ENCODE measurements around the gene ESYT3.
A peak's percentile ranks its signal among the peaks of the same experiment; 100 is the strongest.
"Not testable (repeated sequence)": the region's sequence is repeated elsewhere in the genome, so short reads cannot be mapped to it uniquely, and the experiment has no call there.

Gene ESYT3

GRCh38 chr3:138461896-138462295, 27.5 kb downstream of the ESYT3 start:
- DNase-seq = no peak

- no peak for DNase-seq
Measured at GRCh38 chr3:138463724-138464490, 29.5 kb downstream of the ESYT3 start.

DNA sequence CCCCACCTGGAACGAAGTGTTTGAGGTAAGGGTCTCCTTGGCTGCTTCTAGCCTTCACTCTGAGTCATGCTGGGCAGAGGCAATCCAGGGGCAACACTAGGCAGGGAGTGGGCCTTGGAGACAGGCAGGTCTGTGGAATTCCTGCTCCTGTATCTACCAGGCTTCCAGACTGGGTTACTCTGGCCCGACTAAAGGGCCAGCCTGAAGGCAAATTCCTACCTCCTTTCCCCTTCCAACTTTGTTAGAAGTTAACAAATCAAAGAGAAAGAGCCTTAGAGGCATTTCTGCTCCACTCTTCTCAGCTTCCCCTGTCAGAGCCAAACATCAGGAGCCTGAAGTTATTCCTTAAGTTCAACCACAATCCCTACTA, 30.1 kb downstream of the ESYT3 start:
- no peak for DNase-seq

GRCh38 chr3:138465451-138465850, 31.0 kb downstream of the ESYT3 start:
- DNase-seq = no peak

GRCh38 chr3:138465925-138466324, 31.5 kb downstream of the ESYT3 start:
- no peak for DNase-seq

DNA sequence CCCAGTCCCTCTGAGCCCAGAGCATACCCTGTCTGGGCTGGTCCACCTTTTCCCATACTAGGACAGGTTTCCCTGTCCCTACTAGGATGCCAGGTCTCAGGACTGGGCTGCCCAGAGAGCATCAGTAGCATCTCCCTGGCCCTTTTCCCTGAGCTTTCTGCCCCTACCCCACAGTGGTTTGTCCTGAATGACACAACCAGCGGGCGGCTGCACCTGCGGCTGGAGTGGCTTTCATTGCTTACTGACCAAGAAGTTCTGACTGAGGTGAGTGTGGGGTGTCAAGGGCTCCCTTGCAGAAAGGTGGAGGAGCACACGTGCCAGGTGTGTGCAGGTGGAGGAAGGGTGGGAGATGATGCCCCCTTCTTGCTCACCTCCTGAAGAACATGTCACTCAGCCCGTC, 33.5 kb downstream of the ESYT3 start:
- DNase-seq = no peak

GRCh38 chr3:138468451-138468850, 34.0 kb downstream of the ESYT3 start:
- DNase-seq = no peak

GRCh38 chr3:138468886-138469285, 34.5 kb downstream of the ESYT3 start:
- DNase-seq = no peak

- DNase-seq = no peak
Measured at GRCh38 chr3:138469874-138470273, 35.5 kb downstream of the ESYT3 start.

DNA sequence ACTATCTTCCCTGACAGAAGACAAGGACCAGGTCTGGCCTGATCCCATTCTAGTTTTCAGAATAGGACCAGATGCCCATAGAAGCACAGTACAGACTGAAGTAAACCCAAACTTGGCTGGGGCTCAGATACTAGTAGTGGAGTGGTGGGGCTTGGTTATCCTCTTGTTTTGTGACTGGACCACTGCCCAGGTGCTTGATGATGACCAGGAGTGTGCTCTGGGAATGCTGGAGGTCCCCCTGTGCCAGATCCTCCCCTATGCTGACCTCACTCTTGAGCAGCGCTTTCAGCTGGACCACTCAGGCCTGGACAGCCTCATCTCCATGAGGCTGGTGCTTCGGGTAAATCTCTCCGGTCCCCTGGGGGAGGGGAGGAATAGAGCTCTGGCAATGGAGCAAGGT, 36.3 kb downstream of the ESYT3 start:
- DNase-seq = no peak

GRCh38 chr3:138471481-138471880, 37.1 kb downstream of the ESYT3 start:
- DNase-seq = no peak

DNA sequence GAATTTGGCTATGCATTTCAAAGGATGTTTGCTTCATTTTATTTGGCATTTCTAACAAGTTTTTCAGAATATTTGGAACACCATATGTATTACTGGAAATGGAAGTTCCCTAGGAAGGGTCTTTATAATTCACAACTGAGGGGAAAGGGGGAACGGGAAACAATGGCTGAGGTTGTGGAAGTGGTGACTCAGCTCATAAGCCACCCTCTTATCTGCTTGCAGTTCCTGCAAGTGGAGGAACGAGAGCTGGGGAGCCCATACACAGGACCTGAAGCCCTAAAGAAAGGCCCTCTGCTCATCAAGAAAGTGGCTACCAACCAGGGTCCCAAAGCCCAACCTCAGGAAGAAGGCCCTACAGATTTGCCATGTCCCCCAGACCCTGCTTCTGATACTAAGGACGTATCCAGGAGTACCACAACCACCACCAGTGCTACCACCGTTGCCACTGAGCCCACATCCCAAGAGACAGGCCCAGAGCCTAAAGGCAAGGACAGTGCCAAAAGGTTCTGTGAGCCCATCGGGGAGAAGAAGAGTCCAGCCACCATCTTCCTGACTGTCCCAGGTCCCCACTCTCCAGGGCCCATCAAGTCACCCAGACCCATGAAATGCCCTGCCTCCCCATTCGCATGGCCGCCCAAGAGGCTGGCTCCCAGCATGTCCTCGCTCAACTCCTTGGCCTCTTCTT, 37.9 kb downstream of the ESYT3 start:
- no peak for DNase-seq

DNA sequence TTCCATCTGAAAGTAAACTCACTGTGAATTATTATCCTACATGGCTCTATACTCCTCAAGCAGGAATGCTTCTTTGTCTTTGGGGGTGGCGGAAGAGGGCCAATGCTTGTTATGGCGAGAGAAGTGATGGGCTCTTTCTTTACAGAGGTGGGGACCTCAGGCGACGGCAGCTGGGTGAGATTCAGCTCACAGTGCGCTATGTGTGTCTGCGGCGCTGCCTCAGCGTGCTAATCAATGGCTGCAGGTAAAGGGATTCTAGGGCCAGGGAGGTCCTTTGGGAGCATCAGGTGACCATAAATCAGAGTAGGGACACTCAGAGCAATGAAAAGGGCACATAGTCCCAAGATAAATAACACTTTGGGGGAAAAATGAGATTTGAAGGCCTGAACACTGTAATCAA, 39.0 kb downstream of the ESYT3 start:
- DNase-seq = no peak

DNA sequence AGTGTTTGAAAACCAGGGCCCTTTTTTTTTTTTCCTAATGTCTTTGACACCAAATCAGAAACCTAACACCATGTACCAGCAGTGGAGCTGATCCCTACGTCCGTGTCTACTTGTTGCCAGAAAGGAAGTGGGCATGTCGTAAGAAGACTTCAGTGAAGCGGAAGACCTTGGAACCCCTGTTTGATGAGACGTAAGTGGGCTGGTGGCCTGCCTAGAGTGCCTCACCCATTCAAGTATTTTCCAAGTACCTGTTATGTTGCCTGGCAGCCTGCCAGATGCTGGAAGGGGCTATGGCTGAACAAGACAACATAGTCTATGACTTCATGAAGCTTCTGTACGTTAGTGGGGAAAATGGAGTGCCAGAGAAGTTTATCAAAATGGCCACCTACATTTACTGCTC, 39.7 kb downstream of the ESYT3 start:
- DNase-seq = no peak

GRCh38 chr3:138476526-138476925, 42.1 kb downstream of the ESYT3 start:
- DNase-seq = no peak

DNA sequence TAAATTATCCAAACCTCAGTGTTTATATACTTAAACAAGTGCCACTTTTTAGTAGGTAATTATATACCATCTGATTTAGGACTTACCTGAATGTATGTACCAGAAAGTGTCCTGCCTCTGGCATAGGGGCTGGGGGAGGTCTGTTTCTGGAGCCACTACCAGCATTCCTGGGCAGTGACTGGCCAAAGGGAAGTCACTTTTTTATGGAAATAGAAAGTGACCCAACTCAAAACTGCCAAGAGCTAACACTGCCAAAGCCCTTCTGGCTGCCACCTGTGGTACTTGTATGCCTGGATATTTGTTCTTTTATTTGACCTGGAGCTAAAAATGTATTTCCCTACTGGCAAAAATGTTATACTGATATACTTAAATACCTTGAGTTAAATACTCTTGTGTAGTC, 42.7 kb downstream of the ESYT3 start:
- no peak for DNase-seq

DNA sequence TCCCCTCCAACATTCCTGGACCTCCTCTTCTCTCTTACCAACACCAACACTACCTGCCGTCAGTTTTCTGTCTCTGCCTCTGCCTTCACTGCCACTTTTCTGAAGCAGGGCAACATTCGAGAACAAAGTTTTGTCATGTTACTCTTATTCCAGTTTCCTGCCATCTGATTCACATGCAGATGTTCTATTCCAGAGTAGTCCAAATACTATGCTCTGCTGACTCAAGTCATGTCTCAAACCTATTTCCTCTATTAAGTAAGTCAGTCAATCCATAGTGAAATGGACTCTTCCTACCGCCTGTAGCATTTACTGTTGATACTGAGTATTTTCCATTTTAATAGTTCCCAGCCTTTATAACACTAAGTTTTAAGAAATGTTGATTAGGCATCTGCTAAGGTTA, 43.4 kb downstream of the ESYT3 start:
- DNase-seq = no peak

DNA sequence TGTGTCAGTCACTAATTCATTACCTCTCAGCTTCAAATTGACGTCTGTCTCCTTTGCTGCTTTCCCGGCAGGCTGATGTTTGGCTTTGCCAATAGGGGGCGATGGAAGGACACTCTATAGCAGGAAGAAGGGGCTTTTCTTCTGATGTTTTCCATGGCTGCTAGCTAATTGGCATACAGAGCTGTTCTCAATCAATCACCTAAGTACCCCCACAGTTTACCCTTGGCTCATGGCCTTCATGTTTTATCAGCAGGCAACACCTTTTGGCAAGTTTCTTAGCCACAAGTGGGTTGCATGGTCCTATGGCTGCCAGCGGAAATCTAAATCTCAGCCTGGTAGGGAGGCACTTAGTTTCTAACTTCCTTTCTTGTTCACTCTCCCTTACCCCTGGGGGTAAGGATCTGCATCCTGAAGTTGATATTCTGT, 45.0 kb downstream of the ESYT3 start:
- peak; percentile 84 for DNase-seq

DNA sequence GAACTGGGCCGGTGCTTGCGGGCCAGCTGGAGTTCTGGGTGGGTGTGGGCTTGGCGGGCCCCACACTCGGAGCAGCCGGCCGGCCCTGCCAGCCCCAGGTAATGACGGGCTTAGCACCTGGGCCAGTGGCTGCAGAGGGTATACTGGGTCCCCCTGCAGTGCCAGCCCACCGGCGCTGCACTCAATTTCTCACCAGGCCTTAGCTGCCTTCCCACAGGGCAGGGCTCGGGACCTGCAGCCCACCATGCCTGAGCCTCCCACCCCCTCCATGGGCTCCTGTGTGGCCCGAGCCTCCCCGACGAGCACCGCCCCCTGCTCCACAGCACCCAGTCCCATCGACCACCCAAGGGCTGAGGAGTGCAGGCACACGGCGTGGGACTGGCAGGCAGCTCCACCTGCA, 50.3 kb downstream of the ESYT3 start:
- not testable (repeated sequence) for DNase-seq

DNA sequence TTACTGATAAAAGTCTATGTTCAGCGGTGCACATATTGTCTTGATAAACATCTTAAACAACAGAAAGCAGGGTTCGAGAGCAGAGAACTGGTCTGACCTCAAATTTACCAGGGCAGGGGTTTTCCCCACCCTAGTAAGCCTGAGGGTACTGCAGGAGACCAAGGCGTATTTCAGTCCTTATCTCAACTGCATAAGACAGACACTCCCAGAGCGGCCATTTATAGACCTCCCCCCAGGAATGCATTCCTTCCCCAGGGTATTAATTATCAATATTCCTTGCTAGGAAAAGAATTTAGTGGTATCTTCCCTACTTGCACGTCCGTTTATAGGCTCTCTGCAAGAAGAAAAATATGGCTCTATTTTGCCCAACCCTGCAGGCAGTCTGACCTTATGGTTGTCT, 52.2 kb downstream of the ESYT3 start:
- DNase-seq = not testable (repeated sequence)

- no peak for DNase-seq
Measured at GRCh38 chr3:138491971-138492370, 57.6 kb downstream of the ESYT3 start.

DNA sequence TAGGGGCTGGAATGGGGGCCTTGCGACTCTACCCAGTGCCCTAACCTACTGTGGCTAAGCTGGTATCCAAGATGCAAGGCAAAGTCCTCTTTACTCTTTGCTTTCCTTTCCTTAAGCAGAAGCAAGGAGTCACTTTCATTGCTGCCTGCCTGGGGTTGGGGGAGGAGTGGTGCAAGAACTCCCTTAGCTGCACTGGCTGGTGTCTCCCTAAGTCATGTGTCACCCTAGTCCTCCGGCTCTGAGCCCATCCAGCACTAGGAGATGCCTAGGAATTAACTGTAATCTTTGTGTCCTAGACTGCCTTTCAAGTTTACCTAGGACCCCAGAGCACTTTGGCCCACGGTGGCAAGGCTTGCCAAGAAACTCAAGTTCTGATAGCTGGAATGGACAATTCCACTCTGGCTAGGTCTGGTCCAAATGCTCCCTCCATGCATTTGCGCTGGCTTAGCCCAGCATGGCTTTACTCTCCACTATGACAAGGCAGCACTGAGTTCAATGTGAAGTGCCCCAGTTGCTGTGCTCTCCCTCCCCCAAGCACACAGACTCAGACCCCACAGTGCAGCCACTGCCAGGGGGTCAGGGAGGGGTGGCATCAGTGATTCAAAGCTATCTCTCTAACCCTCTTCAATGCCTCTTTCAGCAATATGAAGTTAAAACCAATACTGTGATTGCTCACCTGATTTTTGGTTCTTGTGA, 58.7 kb downstream of the ESYT3 start:
- no peak for DNase-seq

GRCh38 chr3:138493804-138494606, 59.6 kb downstream of the ESYT3 start:
- no peak for DNase-seq

Data from NCI-H82 (cell line).